ENCODE data around the gene IPMK.
"Not testable (repeated sequence)": the region's sequence is repeated elsewhere in the genome, so short reads cannot be mapped to it uniquely, and the experiment has no call there.

The IPMK gene

DNA sequence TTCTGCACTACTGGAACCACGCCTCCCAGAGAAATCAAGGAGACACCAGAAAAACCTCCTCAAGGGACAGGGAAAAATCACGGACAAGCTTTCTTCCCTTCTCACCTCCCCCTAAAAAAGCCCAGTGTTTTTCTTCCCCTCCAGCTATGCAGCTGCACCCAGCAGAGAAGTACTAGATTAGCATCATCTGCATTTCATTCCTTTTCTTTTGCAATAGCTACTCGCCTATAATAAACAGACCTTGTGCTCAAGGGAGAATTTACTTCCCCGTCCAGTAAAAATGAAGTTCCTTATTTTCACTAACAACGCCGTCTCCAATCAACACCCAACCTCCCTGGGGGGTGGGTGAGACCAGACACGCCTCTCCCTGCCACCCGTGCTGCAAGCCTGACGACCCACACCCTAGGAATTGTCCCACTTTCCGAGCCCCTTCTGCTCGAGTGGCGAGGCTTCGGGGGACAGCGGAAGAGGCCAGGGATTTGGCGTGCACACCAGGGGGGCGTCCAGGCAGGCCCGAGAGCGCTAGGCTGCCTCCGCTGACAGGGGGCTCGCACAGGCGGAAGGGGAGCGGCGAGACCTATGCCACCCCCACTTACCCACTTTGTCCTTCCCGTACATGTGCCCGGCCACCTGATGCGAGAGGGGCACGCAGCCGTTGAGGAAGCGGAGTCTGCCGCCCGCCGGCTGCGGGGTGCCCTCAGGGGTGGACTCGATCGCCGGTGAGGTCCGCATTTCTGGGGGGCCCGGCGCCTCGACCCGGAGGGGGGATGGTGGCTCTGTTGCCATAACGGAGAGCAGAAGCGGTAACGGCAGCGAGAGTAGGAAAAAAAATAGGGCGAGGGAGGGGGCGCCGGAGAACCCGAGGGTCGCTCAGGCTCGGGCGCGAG, 625 bp downstream of the IPMK start:
- no peak for FAIRE-seq

DNA sequence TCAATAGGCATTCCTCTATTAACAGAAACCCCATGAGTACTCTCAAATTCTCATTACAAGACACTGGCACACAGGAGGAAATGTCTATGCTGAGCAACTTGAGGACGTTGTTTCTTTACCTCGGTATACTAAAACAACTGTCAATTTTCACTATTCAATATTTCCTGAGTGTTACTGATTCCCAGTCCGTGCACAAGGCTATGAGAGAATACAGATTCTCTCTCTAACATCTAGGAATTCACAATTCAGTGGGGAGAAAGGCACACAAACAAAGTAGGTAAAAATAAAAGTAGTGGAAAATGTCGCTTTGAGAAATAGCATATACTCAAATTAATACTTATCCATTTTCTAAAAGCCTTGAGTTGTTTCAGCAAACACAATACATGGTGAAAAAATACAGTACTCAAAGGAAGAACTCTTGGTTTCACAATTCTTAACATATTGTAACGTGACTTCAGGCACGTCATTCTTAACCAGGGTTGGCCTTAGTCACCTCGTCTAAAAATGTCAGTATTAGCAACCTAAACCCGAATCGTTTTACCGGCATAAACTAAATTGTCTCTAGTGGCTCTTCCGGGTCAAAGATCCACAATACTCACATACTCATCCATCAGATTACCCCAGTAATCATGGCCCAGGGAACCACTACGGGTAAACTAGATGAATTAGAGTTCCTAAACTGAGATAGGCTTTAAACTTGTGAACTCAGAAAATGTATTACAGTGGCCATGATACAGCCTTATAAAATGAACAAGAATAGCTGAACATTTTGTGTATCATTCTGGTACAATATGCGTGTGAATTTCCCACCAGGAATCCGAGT, 1.5 kb downstream of the IPMK start:
- FAIRE-seq = no peak

DNA sequence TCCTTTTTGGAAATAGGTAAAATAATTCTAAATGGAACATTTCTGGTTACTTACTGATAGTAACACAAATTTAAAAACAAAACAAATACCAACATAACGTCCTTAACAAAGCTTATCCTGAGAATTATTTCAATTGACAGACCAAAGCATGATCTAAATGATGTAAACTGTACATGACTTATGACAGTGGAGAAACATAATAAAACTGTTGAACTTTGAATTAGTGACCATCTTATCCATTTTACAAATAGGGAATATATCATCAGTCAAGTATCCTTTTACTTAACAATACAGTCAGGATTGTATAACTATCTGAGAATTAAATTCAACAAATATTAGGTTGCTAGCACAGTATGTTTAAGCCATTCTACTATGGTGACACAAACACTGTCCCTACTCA, 2.4 kb downstream of the IPMK start:
- no peak for FAIRE-seq

DNA sequence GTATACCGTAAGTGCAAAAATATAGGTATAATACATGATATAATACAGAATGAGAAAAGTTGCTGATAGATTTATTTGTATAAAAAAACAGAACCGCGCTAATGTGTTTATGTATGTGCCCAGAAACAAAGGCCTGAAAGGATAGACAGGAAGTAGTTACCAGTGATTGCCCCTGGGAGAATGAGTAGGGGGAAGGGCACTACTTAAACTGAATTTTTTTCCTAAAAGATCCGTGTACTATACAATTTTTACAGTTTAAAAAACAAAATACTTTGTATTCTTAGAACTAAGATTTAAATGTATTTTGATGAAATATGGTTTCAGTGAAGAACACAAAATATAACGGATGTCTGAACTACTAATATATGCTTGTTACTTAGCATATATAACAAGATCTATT, 2.9 kb downstream of the IPMK start:
- no peak for FAIRE-seq

DNA sequence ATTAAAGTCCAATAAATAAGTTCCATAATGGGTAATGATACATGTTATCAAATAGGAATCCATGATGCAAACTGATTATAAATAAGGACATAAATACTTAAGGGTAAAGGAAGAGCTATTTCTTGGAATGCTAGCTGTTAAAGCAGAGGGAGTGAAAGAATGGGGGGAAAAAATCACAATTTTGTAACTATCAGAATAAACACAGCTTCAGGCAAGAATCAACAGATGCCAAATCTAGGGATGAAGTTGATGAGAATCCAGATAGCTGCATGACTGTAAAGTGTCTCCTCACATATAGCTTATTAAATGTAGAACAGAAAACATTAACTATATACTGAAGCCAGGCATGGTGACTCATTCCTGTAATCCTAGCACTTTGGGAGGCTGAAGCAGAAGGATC, 4.9 kb downstream of the IPMK start:
- FAIRE-seq = no peak

DNA sequence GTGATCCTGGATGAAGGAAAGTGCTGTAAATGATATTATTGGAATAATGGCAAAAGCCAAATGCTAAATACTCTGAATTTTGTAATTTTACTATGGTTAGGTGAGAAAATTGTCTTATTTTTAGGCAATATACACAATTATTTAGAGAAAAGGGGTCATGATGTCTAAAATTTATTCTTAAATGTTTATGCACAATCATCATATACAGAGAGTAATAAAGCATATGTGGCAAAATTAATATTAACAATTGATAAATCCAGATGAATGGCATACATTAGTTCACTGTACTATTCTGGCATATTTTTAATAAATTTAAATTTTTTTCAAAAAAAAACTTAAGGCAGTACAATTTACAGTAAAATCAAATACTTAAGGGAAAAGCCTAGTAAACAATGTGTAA, 7.4 kb downstream of the IPMK start:
- no peak for FAIRE-seq

DNA sequence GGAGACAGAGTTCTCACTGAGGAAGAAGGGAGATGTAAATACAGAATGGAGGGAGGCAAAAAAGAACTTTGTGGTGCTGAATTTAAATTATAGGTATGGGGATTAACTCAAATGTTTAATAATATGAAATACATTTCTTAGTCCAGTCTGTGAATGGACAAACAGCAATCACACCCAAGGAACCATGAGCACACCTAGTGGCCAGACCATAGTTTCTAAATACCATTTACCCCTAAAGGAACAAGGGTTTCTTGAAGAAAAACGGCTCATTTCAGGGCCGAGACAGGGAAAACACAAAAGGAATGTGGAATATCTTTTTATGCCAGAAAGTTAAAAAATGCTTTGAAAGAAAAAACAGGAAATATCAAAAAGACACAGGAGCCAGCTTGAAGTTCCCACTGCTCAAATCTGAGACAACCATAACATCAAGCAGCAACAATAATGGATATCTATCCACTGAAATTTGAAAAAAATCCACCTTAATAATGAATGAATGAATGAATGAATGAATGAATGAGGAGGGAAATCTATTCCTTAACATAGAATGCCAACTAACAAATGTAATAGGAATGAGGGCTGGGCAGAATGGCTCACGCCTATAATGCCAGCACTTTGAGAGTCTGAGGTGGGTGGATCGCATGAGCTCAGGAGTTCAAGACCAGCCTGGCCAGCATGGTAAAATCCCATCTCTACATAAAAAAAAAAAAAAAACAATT, 8.6 kb downstream of the IPMK start:
- no peak for FAIRE-seq

DNA sequence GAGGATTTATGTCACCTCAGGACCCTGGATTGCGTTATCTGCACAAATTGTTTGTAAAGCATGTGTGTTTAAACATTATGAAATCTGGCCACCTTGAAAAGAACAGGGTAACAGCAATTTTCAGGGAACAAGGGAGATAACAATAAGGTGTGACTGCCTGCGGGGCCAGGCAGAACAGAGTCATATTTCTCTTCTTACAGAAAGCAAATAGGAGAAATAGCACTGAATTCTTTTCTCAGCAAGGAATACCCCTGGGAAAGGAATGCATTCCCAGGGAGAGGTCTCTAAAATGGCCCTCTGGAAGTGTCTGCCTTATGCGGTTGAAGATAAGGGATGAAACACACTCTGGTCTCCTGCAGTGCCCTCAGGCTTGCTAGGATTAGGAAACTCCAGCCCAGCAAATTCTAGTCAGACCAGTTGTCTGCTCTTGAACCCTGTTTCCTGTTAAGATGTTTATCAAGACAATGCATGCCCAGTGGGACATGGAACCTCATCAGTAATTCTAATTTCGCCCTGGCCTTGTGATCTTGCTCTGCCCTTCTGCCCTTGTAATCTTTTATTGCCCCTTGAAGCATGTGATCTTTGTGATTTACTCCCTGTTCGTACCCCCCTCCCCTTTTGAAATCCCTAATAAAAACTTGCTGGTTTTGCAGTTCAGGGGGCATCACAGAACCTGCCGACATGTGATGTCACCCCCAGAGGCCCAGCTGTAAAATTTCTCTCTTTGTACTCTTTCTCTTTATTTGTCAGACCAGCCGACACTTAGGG, 11.5 kb downstream of the IPMK start:
- not testable (repeated sequence) for FAIRE-seq

DNA sequence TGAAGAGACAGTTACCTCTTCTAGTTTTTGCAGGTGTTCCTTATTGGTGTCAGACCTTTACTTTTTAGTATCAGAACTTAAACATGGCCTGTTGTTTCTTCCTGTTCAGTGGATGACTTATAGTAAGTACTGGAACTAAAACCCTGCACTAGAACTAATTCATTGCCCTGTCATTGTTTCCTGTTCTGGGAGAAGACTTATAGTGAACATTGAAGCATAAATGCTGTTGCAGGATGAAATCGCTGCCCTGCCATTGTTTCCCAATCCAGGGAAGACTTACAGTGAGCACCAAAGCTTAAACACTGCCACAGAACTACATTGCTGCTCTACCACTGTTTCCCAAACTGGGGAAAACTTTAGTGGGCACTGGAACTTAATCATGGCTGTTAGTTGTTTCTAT, 13.1 kb downstream of the IPMK start:
- FAIRE-seq = no peak

DNA sequence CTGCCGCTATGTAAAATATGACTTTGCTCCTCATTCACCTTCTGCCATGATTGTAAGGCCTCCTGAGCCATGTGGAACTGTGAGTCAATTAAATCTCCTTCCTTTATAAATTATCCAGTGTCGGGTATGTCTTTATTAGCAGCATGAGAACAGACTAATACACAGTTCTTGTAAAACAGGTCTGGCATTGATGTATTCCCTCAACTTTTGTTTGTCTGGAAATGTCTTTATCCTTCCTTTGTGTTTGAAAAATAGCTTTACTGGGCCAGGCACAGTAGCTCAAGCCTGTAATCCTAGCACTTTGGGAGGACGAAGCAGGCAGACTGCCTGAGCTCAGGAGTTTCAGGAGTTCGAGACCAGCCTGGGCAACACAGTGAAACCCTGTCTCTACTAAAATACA, 14.5 kb downstream of the IPMK start:
- no peak for FAIRE-seq

DNA sequence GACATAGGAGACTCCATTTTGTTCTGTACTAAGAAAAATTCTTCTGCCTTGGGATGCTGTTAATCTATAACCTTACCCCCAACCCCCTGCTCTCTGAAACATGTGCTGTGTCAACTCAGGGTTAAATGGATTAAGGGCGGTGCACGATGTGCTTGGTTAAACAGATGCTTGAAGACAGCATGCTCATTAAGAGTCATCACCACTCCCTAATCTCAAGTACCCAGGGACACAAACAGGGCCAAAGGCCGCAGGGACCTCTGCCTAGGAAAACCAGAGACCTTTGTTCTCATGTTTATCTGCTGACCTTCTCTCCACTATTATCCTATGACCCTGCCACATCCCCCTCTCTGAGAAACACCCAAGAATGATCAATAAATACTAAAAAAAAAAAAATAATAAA, 23.0 kb downstream of the IPMK start:
- not testable (repeated sequence) for FAIRE-seq

DNA sequence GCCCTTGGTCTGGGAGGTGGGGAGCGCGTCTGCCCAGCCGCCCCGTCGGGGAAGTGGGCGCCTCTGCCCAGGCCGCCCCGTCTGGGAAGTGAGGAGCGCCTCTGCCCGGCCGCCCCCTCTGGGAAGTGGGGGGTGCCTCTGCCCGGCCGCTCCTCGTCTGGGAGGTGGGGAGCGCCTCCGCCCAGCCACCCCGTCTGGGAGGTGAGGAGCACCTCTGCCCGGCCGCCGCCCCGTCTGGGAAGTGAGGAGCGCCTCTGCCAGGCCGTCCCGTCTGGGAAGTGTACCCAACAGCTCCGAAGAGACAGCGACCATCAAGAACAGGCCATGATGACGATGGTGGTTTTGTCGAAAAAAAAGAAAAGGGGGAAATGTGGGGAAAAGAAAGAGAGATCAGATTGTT, 23.5 kb downstream of the IPMK start:
- FAIRE-seq = not testable (repeated sequence)

DNA sequence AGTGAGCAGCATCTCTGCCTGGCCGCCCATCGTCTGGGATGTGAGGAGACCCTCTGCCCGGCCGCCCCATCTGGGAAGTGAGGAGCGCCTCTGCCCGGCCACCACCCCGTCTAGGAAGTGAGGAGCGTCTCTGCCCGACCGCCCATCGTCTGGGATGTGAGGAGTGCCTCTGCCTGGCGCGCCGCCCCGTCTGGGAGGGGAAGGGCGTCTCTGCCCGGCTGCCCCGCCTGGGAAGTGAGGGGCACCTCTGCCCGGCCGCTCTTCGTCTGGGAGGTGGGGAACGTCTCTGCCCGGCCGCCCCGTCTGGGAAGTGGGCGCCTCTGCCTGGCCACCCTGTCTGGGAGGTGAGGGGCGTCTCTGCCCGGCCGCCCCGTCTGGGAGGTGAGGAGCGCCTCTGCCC, 23.9 kb downstream of the IPMK start:
- not testable (repeated sequence) for FAIRE-seq

DNA sequence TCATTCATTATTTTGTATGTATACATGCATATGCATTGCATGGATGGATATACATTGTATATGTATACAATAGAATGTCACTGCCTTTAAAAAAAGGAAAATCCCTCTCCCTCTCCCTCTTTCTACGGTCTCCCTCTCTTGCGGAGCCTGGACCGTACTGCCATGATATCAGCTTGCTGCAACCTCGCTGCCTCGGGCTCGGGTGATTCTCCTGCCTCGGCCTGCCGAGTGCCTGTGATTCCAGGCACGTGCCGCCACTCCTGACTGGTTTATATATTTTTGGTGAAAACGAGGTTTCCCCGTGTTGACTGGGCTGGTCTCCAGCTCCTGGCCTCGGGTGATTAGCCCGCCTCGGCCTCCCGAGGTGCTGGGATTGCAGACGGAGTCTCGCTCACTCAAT, 24.4 kb downstream of the IPMK start:
- no peak for FAIRE-seq

DNA sequence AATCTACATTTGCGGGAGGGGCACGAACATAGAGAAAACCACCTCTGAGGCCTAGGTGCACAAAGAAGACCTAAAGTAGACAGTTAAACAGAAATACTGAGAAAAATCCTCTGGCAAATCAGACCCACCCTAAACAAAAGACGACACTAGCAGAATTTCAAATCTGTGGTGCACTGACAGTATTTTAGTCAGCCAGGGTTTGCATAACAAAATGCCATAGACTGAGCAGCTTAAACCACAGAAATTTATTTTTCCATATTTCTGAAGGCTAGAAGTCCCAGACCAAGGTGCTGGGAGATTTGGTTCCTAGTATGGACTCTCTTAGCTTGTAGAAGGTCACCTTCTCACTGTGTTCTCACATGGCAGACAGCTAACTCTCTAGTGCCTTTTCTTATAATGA, 26.3 kb downstream of the IPMK start:
- FAIRE-seq = no peak

DNA sequence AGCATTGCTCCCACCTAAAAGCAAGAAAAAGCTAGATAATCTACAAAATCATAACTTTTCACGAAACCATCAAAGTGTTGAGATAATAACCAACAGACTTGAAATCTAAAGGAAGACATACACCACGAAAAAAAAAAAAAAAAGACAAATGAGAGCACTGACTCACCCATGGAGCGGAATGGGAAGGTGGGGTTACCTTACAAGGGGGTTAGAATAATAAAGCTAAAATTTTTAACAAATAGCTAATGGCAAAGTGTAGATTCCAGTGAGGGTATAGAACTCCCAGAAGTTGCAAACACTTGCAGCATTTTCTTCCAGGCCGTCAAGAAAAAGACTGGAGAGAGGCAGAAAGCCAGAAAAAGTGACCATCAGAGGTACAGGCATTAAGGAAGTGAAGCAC, 27.2 kb downstream of the IPMK start:
- FAIRE-seq = no peak

DNA sequence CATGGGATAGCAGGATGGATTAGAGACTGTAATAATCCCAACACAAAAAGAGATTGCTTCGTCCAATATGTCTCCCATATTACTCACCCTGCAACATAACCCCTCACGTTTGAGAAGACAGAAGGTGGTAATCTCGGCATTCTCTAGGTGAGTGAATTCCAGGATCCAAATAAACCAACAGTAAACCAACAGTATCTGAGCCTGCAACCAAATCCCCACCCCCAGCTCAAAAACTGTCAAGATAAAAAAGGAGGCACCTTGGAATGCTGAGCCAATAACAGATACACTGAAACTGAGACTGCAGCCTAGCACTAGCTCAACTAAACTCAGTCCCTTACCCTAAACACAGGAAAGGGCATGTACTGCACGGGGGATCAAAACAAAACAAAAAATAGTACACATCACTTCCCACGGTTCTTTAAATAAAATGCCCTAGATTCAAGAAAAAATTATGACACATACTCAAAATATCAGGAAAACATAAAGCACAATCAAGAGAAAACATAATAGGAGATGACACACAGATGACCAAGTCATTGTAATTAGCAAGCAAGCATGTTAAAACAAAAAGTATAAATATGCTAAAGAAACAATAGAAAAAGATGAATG, 28.0 kb downstream of the IPMK start:
- FAIRE-seq = no peak

DNA sequence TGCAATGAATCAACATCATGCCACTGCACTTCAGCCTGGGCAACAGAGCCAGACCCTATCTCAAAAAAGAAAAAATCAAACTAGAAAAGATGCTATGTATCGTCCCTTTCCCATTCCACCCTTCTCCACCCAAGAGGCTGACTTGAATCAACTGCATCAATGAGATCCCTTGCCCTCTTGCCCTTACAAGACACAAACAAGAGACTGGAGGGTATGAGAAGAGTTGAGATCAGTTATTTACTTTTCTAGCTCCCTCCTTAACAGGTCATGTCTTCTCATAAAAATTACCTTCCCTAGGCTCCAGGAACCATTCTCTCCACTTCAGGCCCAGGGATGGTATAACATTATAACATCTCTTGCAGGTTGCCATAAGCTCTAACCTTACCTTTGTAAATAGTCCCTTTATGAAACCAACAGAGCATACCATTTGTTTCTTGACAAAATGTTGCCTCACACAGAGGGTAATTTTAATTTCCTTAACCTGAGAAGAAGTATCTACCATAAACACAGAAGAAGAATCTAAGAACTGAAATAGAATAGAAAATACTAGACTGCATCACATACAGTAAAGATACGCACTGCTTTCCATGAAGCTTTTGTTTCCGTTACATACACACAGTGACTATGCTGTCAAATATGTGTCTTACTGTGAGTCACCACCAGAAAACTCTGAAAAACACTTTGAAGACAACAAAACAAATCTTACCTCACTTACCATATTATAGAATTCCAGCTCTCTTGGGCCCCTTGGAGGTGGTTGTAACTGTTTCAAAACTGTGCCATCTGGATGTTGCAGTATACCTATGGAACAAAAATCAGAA, 30.5 kb downstream of the IPMK start:
- FAIRE-seq = no peak

DNA sequence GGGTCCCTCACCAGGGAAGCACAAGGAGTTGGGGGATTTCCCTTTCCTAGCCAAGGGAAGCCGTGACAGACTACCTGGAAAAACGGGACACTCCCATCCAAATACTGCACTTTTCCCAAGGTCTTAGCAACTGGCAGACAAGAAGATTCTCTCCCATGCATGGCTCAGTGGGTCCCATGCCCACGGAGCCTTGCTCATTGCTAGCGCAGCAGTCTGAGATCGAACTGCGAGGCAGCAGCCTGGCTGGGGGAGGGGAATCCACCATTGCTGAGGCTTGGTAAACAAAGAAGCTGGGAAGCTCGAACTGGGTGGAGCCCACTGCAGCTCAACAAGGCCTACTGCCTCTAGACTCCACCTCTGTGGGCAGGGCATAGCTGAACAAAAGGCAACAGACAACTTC, 37.8 kb downstream of the IPMK start:
- not testable (repeated sequence) for FAIRE-seq

DNA sequence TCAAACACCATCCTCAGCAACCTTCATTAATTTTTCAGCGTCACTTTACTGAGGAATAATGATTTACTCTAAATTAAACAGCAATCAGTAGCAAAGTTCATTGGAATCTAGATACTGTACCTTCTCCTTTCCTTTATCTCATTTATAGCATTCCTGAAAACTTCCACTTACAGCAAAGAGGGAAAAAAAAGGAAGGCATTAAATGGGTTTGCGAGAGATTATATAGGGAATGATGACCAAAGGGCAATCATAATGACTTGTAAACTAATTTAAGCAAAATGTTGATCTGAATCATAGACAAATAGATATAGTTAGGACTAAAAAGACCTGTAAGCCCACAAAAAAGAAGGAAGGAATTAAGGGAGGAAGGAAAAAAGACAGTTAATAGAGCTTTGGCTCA, 42.0 kb downstream of the IPMK start:
- FAIRE-seq = no peak

DNA sequence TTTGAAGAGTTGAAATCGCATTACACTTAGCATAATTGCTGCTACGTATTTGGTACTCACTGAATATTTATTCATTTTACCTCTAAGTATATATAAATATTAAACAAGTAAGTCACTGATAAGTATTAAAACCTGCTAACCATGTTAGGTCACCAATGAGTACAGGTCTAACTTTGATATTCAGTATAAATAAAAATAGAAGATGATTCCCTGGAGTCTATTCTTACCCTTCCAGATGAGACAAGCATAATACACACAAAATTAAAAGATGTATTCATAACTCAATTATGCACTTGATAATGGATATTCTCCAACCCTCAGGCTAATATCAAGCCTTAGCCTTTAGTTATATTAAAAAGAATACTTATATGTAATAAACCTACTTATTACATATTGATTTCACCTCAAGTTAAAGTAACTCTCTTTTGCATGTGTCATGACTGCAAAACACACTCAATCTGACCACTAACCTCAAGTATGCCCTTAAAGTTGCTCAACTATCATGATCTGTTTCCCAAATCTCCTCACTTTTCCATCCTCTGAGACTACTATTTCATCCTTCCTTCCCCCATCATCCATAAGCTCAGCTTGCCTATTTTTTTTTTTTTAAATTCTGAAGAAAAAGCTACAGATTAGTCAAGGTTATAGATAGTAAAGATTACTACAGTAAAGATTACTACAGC, 46.8 kb downstream of the IPMK start:
- FAIRE-seq = no peak
